HG02642 (cell line): ENCODE results near the gene E2F3.
"Not testable (repeated sequence)": the region's sequence is repeated elsewhere in the genome, so short reads cannot be mapped to it uniquely, and the experiment has no call there.

Experiments
- ATAC-seq: cut with Tn5 transposase; IDR thresholded peaks from one replicate; pipeline ENCODE4 v1.9.1; 2021; ENCODE audit warnings: mild to moderate bottlenecking; ENCODE audit not compliant: unreplicated experiment, poor library complexity

Gene E2F3

GRCh38 chr6:20490591-20490990 is 88.9 kb downstream of the E2F3 start:
- no peak for ATAC-seq

GRCh38 chr6:20492099-20492498 is 90.4 kb downstream of the E2F3 start:
- no peak for ATAC-seq

DNA sequence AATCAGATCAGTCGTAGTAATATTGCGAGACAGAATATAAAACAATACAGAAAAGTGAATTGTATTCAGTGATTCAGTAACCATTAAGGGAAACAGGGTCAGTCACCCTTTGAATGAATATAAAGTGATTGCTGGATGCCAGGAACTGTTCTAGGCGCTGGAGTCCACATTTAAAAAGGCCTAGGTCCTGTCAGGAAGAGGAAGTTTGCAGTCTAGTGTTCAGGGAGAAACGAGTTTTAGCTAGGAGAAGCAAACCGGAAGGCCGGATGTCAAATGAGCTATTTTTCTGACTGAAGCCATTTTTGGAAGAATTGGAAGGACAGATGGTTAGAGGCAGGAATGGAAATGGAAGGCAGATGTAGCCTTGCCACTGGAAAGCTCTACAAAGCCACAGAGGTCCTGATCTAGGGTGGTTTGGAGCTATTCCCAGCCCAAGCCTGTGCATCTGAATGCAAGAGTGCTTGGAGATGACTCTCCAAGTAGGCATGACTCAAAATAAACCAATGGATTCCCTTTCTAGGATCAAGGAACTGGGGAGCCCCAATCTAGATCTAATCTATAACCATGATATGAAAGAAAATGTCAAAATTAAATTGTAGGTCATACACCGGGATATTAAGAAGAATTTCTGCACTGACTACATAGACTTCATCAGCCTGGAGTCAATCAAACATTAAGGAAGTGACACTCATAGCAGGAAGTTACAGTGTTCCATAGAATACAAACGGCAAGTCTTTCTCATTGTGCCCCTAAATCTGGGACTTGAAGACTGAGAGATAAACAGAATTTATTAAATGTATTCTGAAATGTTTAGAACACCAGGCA is 95.7 kb downstream of the E2F3 start:
- ATAC-seq = no peak

- no peak for ATAC-seq
These were observed 96.3 kb downstream of the E2F3 start for GRCh38 chr6:20498041-20498385.

GRCh38 chr6:20509212-20509611 is 107.5 kb downstream of the E2F3 start:
- ATAC-seq = no peak

GRCh38 chr6:20511852-20512251 is 110.2 kb downstream of the E2F3 start:
- ATAC-seq = no peak

- not testable (repeated sequence) for ATAC-seq
These were observed 123.5 kb downstream of the E2F3 start for GRCh38 chr6:20525208-20525607.

- peak; percentile 42 for ATAC-seq
These were observed 127.4 kb downstream of the E2F3 start for GRCh38 chr6:20529086-20529448.

- no peak for ATAC-seq
These were observed 131.2 kb downstream of the E2F3 start for GRCh38 chr6:20532881-20533280.

- ATAC-seq = peak; percentile 2
These were observed 132.1 kb downstream of the E2F3 start for GRCh38 chr6:20533746-20534294.

DNA sequence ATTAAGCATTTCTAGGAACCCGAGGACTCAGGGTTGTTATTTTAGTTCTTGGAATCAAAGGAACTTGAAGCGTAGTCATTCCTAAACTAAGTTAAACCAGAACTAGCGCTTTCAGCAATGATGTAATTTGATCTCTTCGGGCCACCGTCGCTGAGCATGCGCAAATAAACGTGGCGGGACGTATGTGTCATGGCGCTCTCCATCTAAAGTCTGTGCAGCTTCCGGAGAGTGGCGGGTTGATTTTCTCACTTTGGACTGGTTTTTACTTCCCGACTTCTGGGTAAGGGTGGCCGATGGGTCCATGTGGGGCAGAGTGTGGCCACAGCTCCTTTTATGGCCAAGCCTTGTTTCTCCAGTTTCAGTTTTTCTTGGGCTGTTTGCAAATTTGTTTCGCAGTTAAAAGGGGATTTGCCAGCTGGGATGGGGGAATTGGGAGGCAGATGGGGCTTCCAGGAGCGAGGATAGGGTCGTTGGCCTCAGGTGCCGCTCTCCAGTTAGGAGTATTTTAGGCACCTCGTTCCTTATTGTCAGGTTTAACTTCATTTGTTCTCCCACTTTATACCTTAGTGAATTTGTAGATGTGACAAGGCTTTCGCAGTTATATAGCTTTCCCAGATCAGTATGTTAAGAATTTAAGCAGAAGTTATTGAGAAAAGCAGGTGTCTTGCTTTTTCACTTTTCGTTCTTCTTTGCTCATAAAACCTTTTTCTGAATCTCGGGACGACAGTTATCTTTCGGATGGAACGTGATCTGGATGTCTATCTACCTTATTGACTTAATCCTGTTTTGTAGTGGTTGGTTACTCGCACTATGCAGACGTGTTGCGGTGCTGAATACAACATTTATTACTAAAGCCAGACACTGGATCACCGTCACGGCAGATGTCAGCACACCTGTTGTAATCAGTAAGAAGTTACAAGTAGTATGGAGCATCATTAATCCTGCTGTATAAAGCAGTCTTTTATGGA is 132.9 kb downstream of the E2F3 start, which contains the start of gene CDKAL1:
CDKAL1 (plus strand) TSS at position 163 of the 968 bp plus-strand sequence. CDS start 11,894 bp downstream, outside the sequence.
- peak; percentile 89 for ATAC-seq

DNA sequence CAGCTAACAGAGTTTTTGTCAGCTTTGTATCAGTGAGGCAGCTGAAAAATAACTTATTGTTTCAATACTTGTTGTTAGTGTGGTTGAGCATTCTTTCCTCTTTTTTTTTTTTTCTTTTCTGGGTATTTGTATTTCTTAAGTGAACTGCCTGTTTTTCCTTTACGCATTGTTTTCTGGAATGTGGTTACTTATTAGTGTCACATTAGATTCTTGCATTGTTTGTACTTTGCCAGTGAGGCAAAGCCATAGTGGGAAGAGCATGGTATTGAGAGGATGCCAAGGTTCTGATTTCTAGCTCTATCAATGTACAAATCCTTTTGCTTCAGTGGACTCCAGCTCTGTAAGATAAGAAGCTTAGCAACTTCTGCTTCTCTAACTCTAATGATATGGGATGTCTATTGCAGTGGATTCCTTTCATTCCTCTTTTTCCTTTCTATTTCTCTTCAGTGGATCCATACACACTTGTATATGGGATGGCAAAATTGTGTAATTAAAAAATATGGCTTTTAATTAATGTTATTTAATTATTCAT is 136.5 kb downstream of the E2F3 start:
- ATAC-seq = no peak

DNA sequence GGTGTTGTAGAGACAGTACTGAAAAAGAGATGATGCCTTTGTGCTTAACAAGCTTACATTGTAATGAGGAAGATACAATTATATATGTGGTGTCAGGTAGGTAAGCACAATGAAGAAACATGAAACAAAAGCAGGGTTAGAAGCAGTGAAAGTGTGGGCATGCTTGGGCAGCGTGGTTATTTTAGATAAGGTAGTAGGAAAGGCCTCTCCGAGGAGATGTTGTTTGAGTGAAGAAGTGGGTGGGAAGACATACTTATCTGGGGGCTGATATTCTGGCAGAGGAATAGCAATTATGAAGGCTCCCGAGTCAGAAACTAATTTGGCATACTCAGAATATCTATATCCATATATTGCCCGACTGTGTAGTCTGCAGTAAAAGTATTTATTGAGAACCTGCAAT is 137.2 kb downstream of the E2F3 start:
- no peak for ATAC-seq

- no peak for ATAC-seq
These were observed 137.7 kb downstream of the E2F3 start for GRCh38 chr6:20539387-20539786.

DNA sequence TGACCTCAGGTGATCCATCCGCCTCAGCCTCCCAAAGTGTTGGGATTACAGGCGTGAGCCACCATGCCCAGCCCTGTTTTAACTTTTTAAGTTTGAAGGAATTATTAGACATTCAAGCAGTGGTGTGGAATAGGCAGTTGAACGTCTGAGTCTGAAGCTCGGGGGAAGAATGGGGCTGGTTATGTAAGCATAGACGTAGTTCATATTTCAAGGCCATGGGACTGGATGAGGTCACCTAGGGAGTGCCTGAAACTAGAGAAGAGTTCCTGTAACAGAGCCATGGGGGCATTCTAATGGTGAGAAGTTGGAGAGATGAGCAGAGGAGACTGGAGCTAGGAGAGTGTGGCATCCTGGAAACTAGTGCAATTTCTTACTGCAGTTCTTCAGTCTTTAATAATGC is 139.0 kb downstream of the E2F3 start:
- ATAC-seq = no peak

DNA sequence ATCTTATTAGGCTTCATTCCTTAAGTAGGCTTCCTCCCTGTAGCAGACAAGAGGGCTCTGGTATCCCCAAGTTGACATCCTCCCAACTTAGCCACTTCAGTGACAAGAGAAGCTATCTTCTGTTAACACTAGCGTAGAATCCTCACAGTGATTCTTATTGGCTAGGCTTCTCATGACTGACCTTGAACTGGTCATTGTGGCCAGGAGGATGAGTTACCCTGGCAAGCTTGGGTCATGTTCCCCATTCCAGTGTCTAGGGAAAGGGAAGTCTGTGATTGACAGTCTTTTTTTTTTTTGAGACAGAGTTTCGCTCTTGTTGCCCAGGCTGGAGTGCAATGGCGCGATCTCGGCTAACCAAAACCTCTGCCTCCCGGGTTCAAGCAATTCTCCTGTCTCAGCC is 139.7 kb downstream of the E2F3 start:
- no peak for ATAC-seq

DNA sequence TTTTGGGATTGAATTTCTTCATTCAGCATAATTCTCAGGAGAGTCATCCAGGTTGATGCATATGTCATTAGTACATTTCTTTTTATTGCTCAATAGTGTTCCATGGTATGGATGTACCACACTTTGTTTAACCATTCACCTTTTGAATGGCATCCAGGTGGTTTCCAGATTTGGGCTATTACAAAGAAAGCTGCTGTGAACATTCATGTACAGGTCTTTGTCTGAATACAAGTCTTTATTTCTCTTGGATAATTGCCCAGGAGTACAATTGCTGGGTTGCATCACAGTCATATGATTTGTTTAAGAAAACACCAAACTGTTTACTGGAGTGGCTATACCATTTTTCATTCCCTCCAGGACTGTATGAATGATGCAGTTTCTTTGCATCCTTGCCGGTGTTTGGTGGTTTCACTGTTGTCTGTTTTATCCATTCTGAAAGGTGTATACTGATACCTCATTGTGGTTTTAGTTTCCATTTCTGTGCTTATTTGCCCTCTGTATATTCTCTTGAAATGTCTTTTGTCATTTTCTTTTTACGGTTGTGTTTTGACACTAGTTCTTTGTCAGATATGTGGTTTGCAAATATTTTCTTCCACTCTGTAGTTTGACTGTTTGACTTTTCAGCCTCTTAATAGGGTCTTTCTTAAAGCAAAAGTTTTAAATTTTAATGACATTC is 141.4 kb downstream of the E2F3 start:
- ATAC-seq = peak; percentile 98
